GM13977 (cell line): ENCODE measurements around the gene ZPLD1.

ENCODE experiments used
- DNase-seq: peaks from one replicate; pipeline ENCODE4 v3.0.0; 2012; ENCODE audit warnings: low spot score
- CTCF ChIP-seq: IDR thresholded peaks from 2 replicates; pipeline ENCODE4 v1.5.1; 2012; ENCODE audit warnings: mild to moderate bottlenecking, control low read depth; ENCODE audit not compliant: insufficient read depth; ENCODE audit errors: extremely low read depth, missing control alignments
- in situ Hi-C: fragments of 300-500 bp; cut with MboI; formaldehyde crosslinking; loops from one replicate; pipeline ENCODE4 v1.12.0; 2022; ENCODE audit warnings: low sequenced_read_pairs, low pct_unique_long_range_greater_than_20kb, mixed read lengths, inconsistent platforms; ENCODE audit not compliant: unreplicated experiment

The ZPLD1 gene

GRCh38 chr3:102398666-102399065 lies 36.1 kb upstream of the ZPLD1 start:
- in situ Hi-C loops: no loop called here
- DNase-seq: no peak
- TF ChIP-seq CTCF: no peak

- in situ Hi-C loops: no loop called here
- no peak for TF ChIP-seq CTCF
- no peak for DNase-seq
These were observed 34.7 kb upstream of the ZPLD1 start for GRCh38 chr3:102400142-102400541.

- no peak for DNase-seq
- in situ Hi-C loops: no loop called here
- no peak for TF ChIP-seq CTCF
These were observed 34.0 kb upstream of the ZPLD1 start for GRCh38 chr3:102400766-102401165.

GRCh38 chr3:102410616-102411015 lies 24.2 kb upstream of the ZPLD1 start:
- TF ChIP-seq CTCF: no peak
- in situ Hi-C loops: no loop called here
- DNase-seq: no peak

GRCh38 chr3:102415553-102415952 lies 19.3 kb upstream of the ZPLD1 start:
- DNase-seq: no peak
- TF ChIP-seq CTCF: no peak
- in situ Hi-C loops: no loop called here

GRCh38 chr3:102419786-102420185 lies 15.0 kb upstream of the ZPLD1 start:
- DNase-seq: no peak
- in situ Hi-C loops: no loop called here
- TF ChIP-seq CTCF: no peak

- no peak for TF ChIP-seq CTCF
- in situ Hi-C loops: no loop called here
These were observed 7.0 kb downstream of the ZPLD1 start for GRCh38 chr3:102441832-102442231.

More at GRCh38 chr3:102441832-102442231, 7.0 kb downstream of the ZPLD1 start:
- DNase-seq: no peak
